Activated CD4-positive, alpha-beta T cell treated with anti-CD3 and anti-CD28 coated beads for 36 hours (primary cell): Measurements from ENCODE around the gene DMWD. TPM values are rescaled to one million over a fixed set of nuclear protein-coding genes. Genes with fewer than 3 reads are reported as not detected.

Experiments
- ATAC-seq: fragments of 200-7000 bp; cut with Tn5 transposase; one replicate; pipeline ENCODE4 v1.10.0; 2021; ENCODE audit warnings: mild to moderate bottlenecking, moderate library complexity
- CTCF ChIA-PET: fragments of 350-600 bp; sonication (Branson Sonifier 250); formaldehyde crosslinking; loops from one replicate; lab custom pipeline; 2021; ENCODE audit warnings: antibody characterized with exemption; lab: Charles Lee
- POLR2A ChIA-PET: fragments of 350-600 bp; sonication (Branson Sonifier 250); formaldehyde crosslinking; loops from one replicate; lab custom pipeline; 2021; ENCODE audit warnings: antibody characterized with exemption, inconsistent platforms; lab: Charles Lee
- DNase-seq: peaks from one replicate; pipeline ENCODE4 v3.0.0-alpha.2; 2020
- H3K27ac Mint-ChIP-seq: one replicate; pipeline ENCODE4 v1.8.0; 2021; ENCODE audit warnings: mixed read lengths
- H3K27me3 Mint-ChIP-seq: one replicate; pipeline ENCODE4 v1.8.0; 2021; ENCODE audit warnings: mixed read lengths
- H3K36me3 Mint-ChIP-seq: one replicate; pipeline ENCODE4 v1.8.0; 2021; ENCODE audit warnings: low read depth, mixed read lengths
- H3K4me1 Mint-ChIP-seq: one replicate; pipeline ENCODE4 v1.8.0; 2021; ENCODE audit warnings: mixed read lengths
- H3K4me3 Mint-ChIP-seq: one replicate; pipeline ENCODE4 v1.8.0; 2021; ENCODE audit warnings: mild to moderate bottlenecking, moderate library complexity, mixed read lengths
- H3K9me3 Mint-ChIP-seq: one replicate; pipeline ENCODE4 v1.8.0; 2021; ENCODE audit warnings: low read depth, mixed read lengths
- intact Hi-C, 2 experiments: fragments of 100-400 bp; cut with DNase I in 1 of 2; cut with micrococcal nuclease in 1 of 2; formaldehyde crosslinking; loops; one replicate each; pipeline versions ENCODE4 v1.14.2 to v1.15.1; 2022 to 2024; cut with DNase I, micrococcal nuclease
- total RNA-seq, 2 experiments: library from RNA; stranded (reverse); gene quantifications; one replicate each; pipeline ENCODE4 v1.2.3, GENCODE V29; 2021

DMWD gene
- total RNA-seq, 2 experiments from 2014 or later: 31.1 to 35.1 TPM

- Mint-ChIP-seq H3K4me3 (no peak overlapping the region), H3K9me3 (no peaks in the 10 kb centered on the region), H3K27ac (no peak overlapping the region), H3K27me3 (peaks cover 6% of the 10 kb centered on the region), H3K4me1 (peaks cover 30% of the 10 kb centered on the region), H3K36me3 (peaks cover 50% of the 10 kb centered on the region)
- ChIA-PET POLR2A (no interaction called here), CTCF (interaction anchor here (0.8 to 1.3 kb wide), 3 partner anchors 10 to 228 kb away, joined by 3 to 5 read pairs (median 3); partner anchors contain the start of gene SIX5)
- ATAC-seq (no peak), DNase-seq (no peak)
- intact Hi-C loops: no loop called here
These were observed 3.4 kb downstream of the DMWD start for GRCh38 chr19:45789035-45789786.

GRCh38 chr19:45786533-45786894 lies 6.1 kb downstream of the DMWD start:
- Mint-ChIP-seq H3K9me3 (no peaks in the 10 kb centered on the region), H3K4me3 (no peak overlapping the region), H3K36me3 (peaks cover 52% of the 10 kb centered on the region), H3K4me1 (peaks cover 12% of the 10 kb centered on the region), H3K27ac (no peak overlapping the region), H3K27me3 (peaks cover 2% of the 10 kb centered on the region)
- no peak for ATAC-seq
- intact Hi-C loops: no loop called here
- CTCF ChIA-PET: no interaction called here
- POLR2A ChIA-PET: no interaction called here
- DNase-seq: no peak

GRCh38 chr19:45785781-45786532 lies 6.7 kb downstream of the DMWD start:
- no peak for ATAC-seq
- POLR2A ChIA-PET: no interaction called here
- CTCF ChIA-PET: no interaction called here

GRCh38 chr19:45785097-45785496 lies 7.5 kb downstream of the DMWD start:
- H3K4me3 Mint-ChIP-seq: no peak overlapping the region
- no peaks in the 10 kb centered on the region for H3K9me3 Mint-ChIP-seq
- intact Hi-C loops: no loop called here
- ChIA-PET CTCF (interaction anchor here (0.6 to 1.6 kb wide), 2 partner anchors 15 to 93 kb away, joined by 3 to 4 read pairs; partner anchors contain the start of gene QPCTL), POLR2A (no interaction called here)
- H3K27me3 Mint-ChIP-seq: peaks cover 8% of the 10 kb centered on the region
- DNase-seq: no peak
- H3K4me1 Mint-ChIP-seq: peaks cover under 1% of the 10 kb centered on the region
- H3K36me3 Mint-ChIP-seq: peaks cover 44% of the 10 kb centered on the region
- H3K27ac Mint-ChIP-seq: no peak overlapping the region
- no peak for ATAC-seq

More at GRCh38 chr19:45785781-45786532, 6.7 kb downstream of the DMWD start:
- H3K36me3 Mint-ChIP-seq: peaks cover 51% of the 10 kb centered on the region
- H3K27ac Mint-ChIP-seq: no peak overlapping the region
- H3K9me3 Mint-ChIP-seq: no peaks in the 10 kb centered on the region
- no peak overlapping the region for H3K4me3 Mint-ChIP-seq
- peaks cover 6% of the 10 kb centered on the region for H3K4me1 Mint-ChIP-seq
- peaks cover 4% of the 10 kb centered on the region for H3K27me3 Mint-ChIP-seq
- DNase-seq: no peak
- intact Hi-C loops: no loop called here

- ATAC-seq: no peak
- no peak for DNase-seq
- ChIA-PET POLR2A (interaction anchor here (0.8 kb wide), 1 partner anchor 18 kb away, joined by 3 read pairs; no protein-coding TSS in a partner anchor), CTCF (interaction anchor here (1.6 kb wide), 1 partner anchor 14 kb away, joined by 4 read pairs; no protein-coding TSS in a partner anchor)
- Mint-ChIP-seq H3K9me3 (no peaks in the 10 kb centered on the region), H3K4me1 (peaks cover 10% of the 10 kb centered on the region), H3K27me3 (peaks cover 10% of the 10 kb centered on the region), H3K4me3 (no peak overlapping the region), H3K27ac (no peak overlapping the region), H3K36me3 (peaks cover 35% of the 10 kb centered on the region)
- intact Hi-C loops: no loop called here
These were observed 8.5 kb downstream of the DMWD start for GRCh38 chr19:45784096-45784495.

DNA sequence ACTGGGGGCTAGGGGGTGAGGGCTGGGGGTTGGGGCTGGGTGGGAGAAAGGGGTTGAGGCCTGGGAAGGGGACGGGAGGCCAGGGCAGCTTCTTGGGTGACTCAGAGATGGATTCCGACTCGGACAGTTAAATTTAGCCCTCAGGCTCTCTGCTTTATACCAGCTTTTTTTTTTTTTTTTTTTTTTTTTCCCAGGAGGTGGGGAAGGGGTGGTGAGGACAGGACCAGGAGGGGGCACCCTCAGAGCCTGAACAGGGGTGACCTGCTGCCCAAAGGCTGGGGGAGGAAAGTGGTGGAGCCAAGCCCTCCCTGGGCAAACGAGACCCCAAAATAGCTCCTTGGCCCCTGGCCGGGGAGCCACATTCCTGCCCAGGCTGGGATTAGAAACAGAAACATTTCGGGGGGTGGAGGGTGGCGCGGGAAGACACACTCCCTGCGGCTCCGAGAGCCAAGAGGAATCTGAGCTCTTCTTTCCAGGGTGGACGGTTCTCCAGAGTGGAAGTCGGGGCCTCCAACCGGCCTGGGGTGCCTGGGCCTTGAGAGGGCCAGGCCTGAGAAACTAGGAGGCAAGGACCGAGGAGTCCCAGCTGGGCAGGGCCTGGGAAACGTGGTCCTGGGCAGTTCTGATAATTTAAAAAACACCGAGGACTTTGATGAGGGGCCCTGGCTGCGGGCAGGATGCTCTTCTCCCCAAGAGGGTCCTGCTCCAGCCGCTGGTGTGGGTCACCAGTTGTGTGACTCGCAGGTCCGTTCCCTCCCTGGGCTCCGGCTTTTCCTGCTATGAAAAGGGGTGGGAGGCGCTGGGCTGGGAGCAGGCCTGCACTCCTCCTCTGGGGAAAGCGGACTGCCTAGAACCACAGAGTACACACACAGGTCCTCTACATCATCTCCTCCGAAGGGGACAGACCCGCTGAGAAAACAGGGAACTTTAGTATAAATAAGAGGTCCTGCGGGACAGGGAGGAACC lies 9.5 kb downstream of the DMWD start:
- Mint-ChIP-seq H3K9me3 (no peaks in the 10 kb centered on the region), H3K27ac (no peak overlapping the region), H3K27me3 (peaks cover 9% of the 10 kb centered on the region), H3K36me3 (peaks cover 29% of the 10 kb centered on the region), H3K4me3 (no peak overlapping the region), H3K4me1 (peaks cover 16% of the 10 kb centered on the region)
- intact Hi-C loops: no loop called here
- POLR2A ChIA-PET: interaction anchor here (0.8 kb wide), 1 partner anchor 19 kb away, joined by 3 read pairs; no protein-coding TSS in a partner anchor
- CTCF ChIA-PET: interaction anchor here (0.7 kb wide), 1 partner anchor 10 kb away, joined by 3 read pairs; no protein-coding TSS in a partner anchor
- no peak for DNase-seq
- no peak for ATAC-seq

DNA sequence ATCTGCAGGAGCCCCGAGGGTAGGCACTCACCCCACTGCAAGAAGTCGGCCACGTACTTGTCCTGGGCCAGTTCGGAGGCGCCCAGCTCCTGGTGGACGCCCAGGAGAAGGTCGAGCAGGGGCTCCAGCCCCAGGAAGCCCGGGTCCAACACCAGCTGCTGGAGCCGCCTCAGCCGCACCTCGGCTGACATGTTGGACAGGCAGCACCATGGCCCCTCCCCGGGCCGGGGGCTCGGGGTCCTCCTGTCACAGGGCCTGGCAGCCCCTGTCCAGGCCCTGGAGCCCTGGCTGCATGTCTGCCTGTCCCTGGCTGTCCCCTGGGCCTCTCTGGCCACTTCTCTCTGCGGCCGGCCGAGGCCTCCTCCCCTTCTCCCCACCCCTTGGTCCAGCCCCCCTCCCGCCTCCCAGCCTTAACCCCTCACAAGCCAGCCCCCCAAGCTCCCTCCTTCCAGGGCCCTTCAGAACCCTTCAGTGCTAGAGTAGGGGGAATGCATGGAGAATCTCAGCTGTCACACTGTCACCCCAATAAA lies 10.4 kb downstream of the DMWD start, which contains the start of gene DMPK:
Gene DMPK, minus strand, starts transcription at position 329 of the 530 bp plus-strand sequence. Its CDS starts 138 bp downstream, at position 191.
- no peaks in the 10 kb centered on the region for H3K9me3 Mint-ChIP-seq
- no peak within 1 kb of the TSS for H3K4me3 Mint-ChIP-seq
- peaks cover 16% of the 10 kb centered on the region for H3K4me1 Mint-ChIP-seq
- DNase-seq (no peak), ATAC-seq (no peak)
- intact Hi-C loops: no loop called here
- no peak within 1 kb of the TSS for H3K27ac Mint-ChIP-seq
- ChIA-PET POLR2A (no interaction called here), CTCF (no interaction called here)
- H3K36me3 Mint-ChIP-seq: peaks cover 25% of the 10 kb centered on the region
- peaks cover 9% of the 10 kb centered on the region for H3K27me3 Mint-ChIP-seq

DNA sequence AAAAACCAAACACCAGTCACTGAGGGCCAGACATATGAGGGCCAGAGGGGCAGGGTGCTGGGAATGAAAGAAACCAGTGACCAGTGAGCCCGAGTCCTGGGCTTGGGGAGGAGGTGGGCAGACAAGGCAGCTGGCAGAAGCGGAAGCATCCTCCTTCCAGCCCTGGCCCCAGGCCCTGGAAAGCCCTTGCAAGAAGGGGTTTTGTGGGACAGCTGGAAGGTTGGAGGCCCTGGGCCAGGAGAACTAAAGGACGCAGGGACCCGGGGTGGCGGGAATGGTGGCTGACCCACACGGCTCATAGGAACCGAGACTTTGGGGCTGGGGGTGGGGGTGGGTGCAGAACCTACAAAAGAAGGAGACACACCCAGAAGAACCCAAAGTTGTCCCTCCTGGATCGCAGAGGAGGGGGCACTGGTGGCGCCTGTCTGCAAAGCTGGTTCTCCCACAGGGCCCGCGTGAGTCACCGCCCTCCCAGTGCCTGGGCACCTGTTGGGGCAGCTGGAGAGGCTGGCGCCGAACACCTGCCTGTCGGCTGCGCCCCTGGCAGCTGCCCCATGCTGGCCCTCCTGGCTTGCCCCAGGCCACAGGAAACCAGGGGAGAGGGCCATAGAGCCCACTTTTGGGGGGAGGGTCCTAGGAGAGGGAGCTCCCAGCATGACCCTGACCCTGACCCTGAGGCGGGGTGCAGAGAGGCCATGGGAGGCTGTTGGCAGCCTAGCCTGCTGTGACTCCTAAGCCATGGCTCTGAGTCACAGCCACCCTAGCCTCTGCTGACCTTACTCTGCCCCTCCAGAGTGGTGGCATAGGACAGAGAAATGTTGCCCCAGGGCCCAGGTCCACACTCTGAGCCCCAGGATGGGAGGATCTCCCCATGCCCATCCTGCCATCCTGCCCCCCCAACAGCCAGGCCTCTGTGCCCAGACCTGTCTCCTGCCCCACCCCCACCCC lies 11.2 kb downstream of the DMWD start:
- ATAC-seq: no peak
- intact Hi-C loops: no loop called here
- POLR2A ChIA-PET: interaction anchor here (0.5 kb wide), 1 partner anchor 110 kb away, joined by 3 read pairs; no protein-coding TSS in a partner anchor
- no peak for DNase-seq
- H3K27me3 Mint-ChIP-seq: peaks cover 9% of the 10 kb centered on the region
- H3K9me3 Mint-ChIP-seq: no peaks in the 10 kb centered on the region
- CTCF ChIA-PET: no interaction called here
- H3K4me1 Mint-ChIP-seq: peaks cover 16% of the 10 kb centered on the region
- H3K4me3 Mint-ChIP-seq: no peak overlapping the region
- peaks cover 27% of the 10 kb centered on the region for H3K36me3 Mint-ChIP-seq
- no peak overlapping the region for H3K27ac Mint-ChIP-seq

- no peak overlapping the region for H3K27ac Mint-ChIP-seq
- ATAC-seq: no peak
- peaks cover 9% of the 10 kb centered on the region for H3K27me3 Mint-ChIP-seq
- no peak overlapping the region for H3K4me3 Mint-ChIP-seq
- intact Hi-C loops: no loop called here
- ChIA-PET CTCF (interaction anchor here (1.8 kb wide), 1 partner anchor 11 kb away, joined by 30 read pairs; the partner anchor contains the start of gene SIX5), POLR2A (no interaction called here)
- H3K4me1 Mint-ChIP-seq: peaks cover 16% of the 10 kb centered on the region
- peaks cover 22% of the 10 kb centered on the region for H3K36me3 Mint-ChIP-seq
- DNase-seq: no peak
- H3K9me3 Mint-ChIP-seq: no peaks in the 10 kb centered on the region
These were observed 12.0 kb downstream of the DMWD start for GRCh38 chr19:45780448-45781213.
